Non-pigmented ciliary epithelial cell (primary cell): Measurements from ENCODE around the gene RASGEF1B.
"Not testable (repeated sequence)": the region's sequence is repeated elsewhere in the genome, so short reads cannot be mapped to it uniquely, and the experiment has no call there.

Experiments
- DNase-seq: peaks from one replicate; pipeline ENCODE4 v3.0.0-alpha.2; 2010; ENCODE audit warnings: low read depth

Gene RASGEF1B

DNA sequence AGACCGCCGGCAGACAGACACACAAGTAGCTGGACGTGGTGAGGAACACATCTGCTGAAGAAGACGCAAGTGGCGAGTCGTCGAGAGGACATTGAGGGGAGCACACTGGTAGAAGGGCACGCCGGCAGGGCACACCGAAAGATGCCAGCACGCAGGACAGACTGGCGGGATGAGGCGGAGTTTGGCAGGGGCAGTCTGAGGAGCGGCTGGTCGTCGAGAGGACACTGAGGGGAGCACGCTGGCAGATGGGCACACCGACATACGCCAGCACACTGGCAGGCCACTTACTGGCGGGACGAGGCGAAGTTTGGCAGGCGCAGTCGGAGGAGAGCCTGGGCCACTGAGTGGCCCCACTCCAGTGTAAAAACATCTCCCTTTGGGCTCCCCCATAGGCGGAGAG, 42.1 kb downstream of the RASGEF1B start:
- DNase-seq = no peak

DNA sequence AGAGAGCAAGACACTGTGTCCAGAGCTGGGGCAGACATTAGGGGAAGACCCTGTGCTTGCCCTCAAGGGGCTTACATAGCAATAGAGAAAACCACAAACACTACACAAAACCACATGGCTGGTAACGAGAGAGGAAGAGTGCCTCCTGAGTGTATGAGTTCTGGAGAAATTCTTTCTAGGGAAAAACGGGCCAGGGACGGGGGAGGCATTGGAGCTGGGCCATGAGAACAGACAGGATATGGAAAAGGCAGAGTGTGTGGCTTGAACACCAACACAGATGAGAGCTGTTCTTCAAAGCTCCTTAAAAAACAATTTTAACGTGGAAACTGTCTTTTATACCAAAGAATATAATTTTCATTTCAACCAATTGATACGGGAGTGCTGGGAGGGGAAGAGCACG, 42.7 kb downstream of the RASGEF1B start:
- no peak for DNase-seq

DNA sequence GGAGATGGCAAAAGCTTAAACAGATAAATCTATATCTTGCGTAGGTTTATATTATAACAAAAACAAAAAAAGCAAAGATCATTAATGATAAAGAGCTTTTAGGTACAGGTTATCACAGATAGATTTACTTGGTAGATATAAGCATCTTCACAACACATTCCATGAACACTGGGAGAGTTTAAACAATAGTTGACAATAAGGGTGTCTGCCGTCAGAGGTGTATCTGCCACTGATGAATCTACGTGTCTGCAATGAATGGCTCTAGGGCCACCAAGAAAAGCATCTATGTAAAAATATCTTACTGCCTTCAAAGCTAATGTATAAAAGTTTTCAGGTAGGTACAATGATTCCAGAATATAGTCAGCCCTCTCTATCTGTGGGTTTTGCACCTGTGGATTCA, 43.7 kb downstream of the RASGEF1B start:
- no peak for DNase-seq

DNA sequence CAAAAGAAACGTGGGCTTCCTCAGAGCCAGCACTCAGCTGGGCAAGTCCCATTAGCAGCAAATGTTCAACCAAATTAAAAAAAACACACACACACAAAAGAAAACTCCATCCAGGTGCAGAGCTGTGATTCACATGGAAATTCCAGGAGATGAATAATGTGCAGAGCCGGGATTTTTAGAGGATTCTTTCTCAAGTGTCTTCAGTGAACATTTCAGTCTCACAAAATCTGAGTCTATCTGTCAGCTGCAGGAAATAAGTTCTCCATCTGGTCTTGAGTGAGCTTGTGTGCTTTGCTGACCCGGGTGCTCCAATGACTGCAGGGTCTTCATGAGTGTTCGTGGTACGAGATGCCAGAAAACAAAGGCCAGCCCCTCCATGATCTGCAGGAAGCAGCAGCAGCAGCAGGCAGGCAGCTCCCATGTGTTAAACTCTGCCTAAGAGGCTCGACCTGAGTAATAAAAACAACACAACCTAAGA, 44.3 kb downstream of the RASGEF1B start:
- no peak for DNase-seq

GRCh38 chr4:81426770-81427289, 44.9 kb downstream of the RASGEF1B start:
- no peak for DNase-seq

DNA sequence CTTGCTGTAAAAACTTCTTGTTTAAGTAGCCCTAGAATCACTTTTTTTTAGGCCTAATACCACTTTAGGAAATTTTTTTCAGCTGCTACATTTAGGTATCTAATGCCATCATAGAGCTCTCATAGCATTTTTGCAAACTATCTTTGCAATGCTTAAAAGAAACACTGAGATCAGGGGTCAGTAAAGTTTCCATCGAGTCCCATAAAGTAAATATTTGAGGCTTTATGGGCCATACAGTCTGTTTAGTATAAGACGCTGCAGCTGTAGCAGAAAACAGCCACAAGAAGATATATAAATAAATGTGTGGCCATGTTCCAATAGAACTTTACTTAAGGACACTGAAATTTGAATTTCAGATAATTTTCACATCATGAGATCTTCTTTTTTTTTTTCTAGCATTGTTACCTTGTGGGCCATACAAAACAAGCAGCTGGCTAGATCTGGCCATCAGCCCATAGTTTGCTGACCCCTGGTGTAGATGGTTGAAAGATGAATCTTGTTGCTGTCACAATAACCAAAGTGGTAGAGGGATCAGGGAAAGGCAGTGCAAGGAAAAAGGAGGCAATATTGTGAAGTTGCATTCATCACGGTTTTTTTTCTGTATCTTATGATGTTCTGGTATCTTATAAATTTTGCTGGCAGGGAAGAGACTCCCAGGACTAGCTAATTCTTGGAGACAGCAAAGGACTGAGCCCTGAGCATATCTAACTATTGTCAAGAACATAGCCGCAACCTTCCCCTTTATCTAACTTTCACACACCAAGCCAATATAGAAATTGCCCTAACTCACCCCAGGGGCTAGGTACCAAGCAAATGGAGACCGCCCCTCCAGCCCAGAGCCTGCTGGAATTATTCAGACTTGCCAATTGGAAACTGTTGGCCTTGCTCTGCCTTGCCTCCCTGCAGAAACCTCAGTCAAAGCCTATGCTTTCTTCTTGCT, 46.6 kb downstream of the RASGEF1B start:
- DNase-seq = no peak

DNA sequence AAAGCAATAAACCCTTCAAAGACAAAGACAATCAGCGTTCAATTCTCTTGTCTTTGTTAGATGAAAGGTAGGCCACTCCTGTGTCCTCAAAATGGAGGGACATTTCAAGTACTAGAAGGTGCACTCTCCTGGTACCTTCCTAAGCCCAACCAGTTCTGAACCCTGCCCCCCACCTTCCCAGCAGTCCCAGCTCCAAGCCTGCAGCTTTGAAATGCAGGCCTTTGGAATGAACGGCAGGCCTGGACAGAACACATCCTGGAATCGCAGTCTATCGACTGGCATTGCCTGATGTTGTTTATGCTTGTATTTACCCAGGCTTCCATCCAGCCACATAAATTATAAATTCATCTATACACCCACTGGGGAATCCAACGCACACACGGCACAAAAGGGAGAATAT, 47.4 kb downstream of the RASGEF1B start:
- no peak for DNase-seq

GRCh38 chr4:81422595-81422994, 49.1 kb downstream of the RASGEF1B start:
- DNase-seq = no peak

DNA sequence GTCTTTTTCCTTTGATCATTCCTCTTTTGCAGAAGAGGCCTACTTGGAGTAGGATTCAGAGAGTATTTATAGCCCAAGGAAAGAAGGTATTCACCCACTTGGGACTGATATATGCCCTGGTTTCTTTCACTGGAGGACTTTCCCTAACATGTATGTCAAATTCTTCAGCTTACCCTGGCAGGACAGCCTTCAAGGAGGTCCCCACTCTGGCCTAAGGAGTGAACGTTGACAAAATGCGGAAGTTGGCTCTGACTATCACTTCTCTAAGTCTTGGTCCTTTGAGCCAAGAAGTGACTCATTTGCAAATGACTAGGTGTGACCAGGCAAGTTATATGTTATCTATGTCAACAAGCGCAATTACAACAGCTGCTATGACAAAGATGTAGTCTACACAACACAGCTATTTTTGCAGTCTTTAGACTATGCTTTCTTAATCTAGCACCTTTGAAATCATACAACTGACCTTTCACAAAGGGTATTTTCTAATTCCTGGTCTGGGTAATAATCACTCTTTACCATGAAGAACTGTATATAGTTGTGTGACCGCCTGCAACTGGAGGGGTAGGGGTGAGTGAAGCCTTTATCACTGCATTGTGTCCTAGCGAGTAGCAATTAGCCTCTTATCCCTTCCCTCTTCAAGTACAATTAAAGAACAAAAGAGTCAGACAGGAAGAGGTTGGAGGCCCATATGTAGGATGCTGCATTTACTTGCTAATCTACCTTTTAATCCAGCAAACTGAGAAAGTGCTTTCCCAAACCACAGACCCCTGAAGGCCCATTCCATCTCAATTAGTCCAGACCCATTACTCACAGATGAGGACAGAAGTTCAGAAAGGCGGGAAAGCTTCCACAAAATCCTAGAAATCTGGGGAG, 50.1 kb downstream of the RASGEF1B start:
- DNase-seq = no peak

- DNase-seq = no peak
These were observed 53.1 kb downstream of the RASGEF1B start for GRCh38 chr4:81418572-81418971.

DNA sequence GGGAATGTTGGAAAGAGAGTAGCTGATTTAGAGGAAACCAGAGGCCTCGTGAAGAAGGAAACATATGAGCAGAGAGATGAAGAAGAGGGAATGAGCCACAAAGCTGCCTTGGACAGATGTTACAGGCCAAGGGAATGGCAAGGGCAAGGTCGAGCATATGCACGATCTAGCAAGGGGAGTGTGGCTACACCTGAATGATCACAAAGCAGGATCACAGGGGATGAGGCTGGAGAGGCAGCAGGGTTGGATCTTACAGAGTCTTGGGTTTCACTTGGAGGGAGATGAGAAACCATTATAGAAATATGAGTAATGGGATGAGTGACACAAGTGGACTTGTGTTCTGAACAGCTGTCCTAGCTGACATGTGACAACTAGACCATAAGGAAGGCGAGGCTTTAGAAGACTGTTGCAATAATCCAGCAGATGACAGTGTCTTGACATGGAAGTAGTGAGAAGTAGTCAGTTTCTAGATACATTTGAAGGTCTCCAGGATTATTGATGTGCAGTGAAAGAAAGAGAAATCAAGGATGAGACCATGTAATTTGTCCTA, 58.7 kb downstream of the RASGEF1B start:
- no peak for DNase-seq

DNA sequence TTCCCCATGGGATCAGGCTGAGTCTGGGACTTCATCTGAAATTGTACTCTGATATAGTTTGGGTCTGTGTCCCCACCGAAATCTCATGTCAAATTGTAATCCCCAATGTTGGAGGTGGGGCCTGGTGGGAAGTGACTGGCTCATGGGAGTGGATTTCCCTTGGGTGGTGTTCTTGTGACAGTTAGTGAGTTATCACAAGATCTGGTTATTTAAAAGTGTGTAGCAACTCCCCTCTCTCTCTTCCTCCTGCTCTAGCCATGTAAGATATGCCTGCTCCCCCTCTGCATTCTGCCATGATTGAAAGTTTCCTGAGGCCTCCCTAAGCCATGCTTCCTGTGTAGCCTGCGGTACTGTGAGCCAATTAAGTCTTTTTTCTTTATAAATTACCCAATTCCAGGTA, 61.0 kb downstream of the RASGEF1B start:
- DNase-seq = no peak

GRCh38 chr4:81409836-81410235, 61.9 kb downstream of the RASGEF1B start:
- DNase-seq = no peak

- no peak for DNase-seq
These were observed 63.4 kb downstream of the RASGEF1B start for GRCh38 chr4:81408341-81408740.

- no peak for DNase-seq
These were observed 64.0 kb downstream of the RASGEF1B start for GRCh38 chr4:81407726-81408125.

DNA sequence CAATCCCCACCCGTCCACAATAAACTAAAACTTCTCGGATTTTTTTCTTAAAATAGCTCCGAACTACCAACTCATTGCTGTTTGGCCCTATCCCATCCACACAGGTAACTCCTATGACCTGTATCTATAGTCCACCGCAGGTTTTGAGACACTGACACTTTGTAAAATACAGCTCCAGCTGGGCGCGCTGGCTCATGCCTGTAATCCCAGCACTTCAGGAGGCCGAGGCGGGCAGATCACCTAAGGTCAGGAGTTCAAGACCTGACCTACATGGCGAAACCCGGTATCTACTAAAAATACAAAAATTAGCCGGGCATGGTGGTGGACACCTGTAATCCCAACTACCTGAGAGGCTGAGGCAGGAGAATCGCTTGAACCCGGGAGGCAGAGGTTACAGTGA, 65.2 kb downstream of the RASGEF1B start:
- DNase-seq = not testable (repeated sequence)

DNA sequence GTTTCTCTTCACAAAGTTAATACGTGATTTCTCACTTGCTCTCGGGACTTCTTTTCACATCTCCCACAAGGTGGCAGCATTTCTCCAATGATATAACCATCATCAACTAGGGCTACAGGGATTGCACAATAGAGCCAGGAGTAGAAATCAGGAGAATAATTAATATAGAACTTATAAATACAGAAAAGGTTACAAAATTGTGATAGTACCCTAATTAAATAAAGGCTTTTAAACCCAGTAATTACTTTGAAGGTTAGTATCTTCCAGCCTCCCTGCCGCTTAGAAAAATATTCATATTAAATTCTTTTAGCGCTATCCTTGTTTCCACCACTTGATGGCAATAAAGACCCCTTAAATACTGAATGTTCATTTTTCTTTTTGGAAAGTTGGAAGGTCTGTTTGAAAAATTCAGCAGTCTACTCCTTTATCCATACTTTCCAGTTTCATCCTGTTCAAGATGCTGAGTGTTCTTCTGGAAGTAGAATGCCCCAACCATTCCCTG, 65.8 kb downstream of the RASGEF1B start:
- peak; percentile 47 for DNase-seq

GRCh38 chr4:81404741-81405140, 67.0 kb downstream of the RASGEF1B start:
- DNase-seq = no peak

GRCh38 chr4:81404294-81404693, 67.4 kb downstream of the RASGEF1B start:
- no peak for DNase-seq

GRCh38 chr4:81399306-81400086, 72.2 kb downstream of the RASGEF1B start:
- DNase-seq = no peak

DNA sequence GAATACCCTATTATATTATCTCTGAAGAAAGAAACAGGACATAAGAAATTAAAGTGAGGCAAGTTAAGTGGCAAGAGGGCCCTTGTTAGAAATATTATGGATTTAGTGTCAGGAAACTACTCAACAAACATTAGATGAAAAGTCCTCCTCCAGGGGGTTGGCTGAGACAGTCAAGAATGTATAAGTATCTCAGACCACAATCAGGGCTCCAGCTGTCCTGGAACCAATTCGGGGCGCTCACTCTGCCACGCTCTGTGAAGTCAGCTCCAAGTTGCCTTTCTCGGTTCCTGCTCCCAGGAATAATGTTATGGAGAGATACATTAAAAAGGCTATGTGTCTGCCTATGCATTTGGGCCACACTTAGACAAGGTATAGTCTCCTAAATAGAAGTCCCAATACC, 73.3 kb downstream of the RASGEF1B start:
- DNase-seq = no peak
